Testis (tissue), 3 donors: ENCODE data around the gene SSR1. TPM values are rescaled to one million over a fixed set of nuclear protein-coding genes. Genes with fewer than 3 reads are reported as not detected.

Source experiments
- DNase-seq: peaks from one replicate; pipeline ENCODE4 v3.0.0-alpha.2; 2019
- H3K27ac ChIP-seq, 2 donors: fragments of 200-600 bp; sonication (generic); one replicate each; pipeline ENCODE4 v1.5.1; 2019
- H3K27me3 ChIP-seq: fragments of 200-600 bp; sonication (generic); one replicate; pipeline ENCODE4 v1.5.1; 2019
- H3K36me3 ChIP-seq: fragments of 200-600 bp; sonication (generic); one replicate; pipeline ENCODE4 v1.5.1; 2017; ENCODE audit warnings: low read depth; ENCODE audit errors: missing control alignments
- H3K4me1 ChIP-seq: fragments of 200-600 bp; sonication (generic); one replicate; pipeline ENCODE4 v1.5.1; 2019
- H3K4me3 ChIP-seq, 2 donors: fragments of 200-600 bp; sonication (generic); one replicate each; pipeline ENCODE4 v1.5.1; 2017 to 2019
- H3K9me3 ChIP-seq: fragments of 200-600 bp; sonication (generic); one replicate; pipeline ENCODE4 v1.5.1; 2017
- POLR2A ChIP-seq: fragments of 450-650 bp; IDR thresholded peaks from one replicate; pipeline ENCODE4 v1.6.1; 2017; ENCODE audit warnings: antibody characterized with exemption, mild to moderate bottlenecking, moderate library complexity
- WGBS, 2 donors: methylation state at CpG; one replicate each; pipeline ENCODE4 v1.1.5; 2018; 5-methylcytosine and 5-hydroxymethylcytosine counted together
- intact Hi-C: fragments of 100-400 bp; cut with DNase I; formaldehyde crosslinking; loops from one replicate; pipeline ENCODE4 v1.15.1; 2023; ENCODE audit warnings: low total_unique reads
- polyA plus RNA-seq: library from polyadenylated mRNA; stranded (reverse); fragments of 350-450 nt; fragmentation: Illumina TruSeq; extraction: RNeasy Lipid Tissue Mini Kit (QIAGEN cat#74804); gene quantifications from one replicate; pipeline ENCODE4 v1.2.3, GENCODE V29; 2014; ENCODE audit warnings: low read depth, low replicate concordance; ENCODE audit not compliant: insufficient read depth
- total RNA-seq, 2 donors: library from RNA; depleted of rRNA; stranded (reverse); fragments of >200 nt; gene quantifications; one replicate each; pipeline ENCODE4 v1.2.3, GENCODE V29; 2016
- TF ChIP-seq, protein P1 (sequence below), 3 experiments: fragments of 450-650 bp in 2 of 3; fragments of 200-600 bp in 1 of 3; sonication (generic) in 1 of 3; IDR thresholded peaks; one replicate each; pipeline ENCODE4 v1.5.1; 2016 to 2019; ENCODE audit warnings: antibody characterized with exemption in 3 of 3, mild to moderate bottlenecking in 2 of 3, moderate library complexity in 1 of 3

SSR1 gene
- total and polyA plus RNA-seq, 3 donors from 2014 or later = 42.7 to 65.7 (median 62.5) TPM

DNA sequence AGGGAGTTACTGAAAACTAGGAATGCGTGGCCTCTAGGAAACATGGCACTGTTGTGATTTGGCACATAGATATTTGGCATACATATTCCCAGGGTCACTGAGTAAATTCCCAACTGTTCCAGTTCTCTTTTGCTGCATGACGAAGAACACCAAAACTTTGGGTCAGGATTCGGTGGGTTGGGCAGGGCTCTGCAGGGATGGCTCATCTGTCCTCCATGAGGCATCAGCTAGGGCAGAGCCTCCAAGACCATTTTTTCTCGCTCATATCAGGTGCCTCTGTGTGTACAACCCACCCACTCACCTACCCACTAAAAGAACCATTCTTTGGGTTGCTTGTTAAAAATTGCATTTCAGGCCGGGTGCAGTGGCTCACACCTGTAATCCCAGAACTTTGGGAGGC, 57.1 kb downstream of the SSR1 start:
- TF ChIP-seq, protein P1, sequence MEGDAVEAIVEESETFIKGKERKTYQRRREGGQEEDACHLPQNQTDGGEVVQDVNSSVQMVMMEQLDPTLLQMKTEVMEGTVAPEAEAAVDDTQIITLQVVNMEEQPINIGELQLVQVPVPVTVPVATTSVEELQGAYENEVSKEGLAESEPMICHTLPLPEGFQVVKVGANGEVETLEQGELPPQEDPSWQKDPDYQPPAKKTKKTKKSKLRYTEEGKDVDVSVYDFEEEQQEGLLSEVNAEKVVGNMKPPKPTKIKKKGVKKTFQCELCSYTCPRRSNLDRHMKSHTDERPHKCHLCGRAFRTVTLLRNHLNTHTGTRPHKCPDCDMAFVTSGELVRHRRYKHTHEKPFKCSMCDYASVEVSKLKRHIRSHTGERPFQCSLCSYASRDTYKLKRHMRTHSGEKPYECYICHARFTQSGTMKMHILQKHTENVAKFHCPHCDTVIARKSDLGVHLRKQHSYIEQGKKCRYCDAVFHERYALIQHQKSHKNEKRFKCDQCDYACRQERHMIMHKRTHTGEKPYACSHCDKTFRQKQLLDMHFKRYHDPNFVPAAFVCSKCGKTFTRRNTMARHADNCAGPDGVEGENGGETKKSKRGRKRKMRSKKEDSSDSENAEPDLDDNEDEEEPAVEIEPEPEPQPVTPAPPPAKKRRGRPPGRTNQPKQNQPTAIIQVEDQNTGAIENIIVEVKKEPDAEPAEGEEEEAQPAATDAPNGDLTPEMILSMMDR (IDR thresholded peaks at IDR 0.05) = no peak
- no peak for TF ChIP-seq POLR2A
- H3K27ac ChIP-seq = no peak overlapping the region
- intact Hi-C loops = no loop called here
- H3K36me3 ChIP-seq = no peaks in the 10 kb centered on the region
- WGBS, 2 donors = 85 to 95% methylated on average over 3 to 5 of the region's 5 CpGs
- no peak for DNase-seq
- no peaks in the 10 kb centered on the region for H3K9me3 ChIP-seq
- H3K27me3 ChIP-seq = no peaks in the 10 kb centered on the region
- H3K4me3 ChIP-seq = no peak overlapping the region
- H3K4me1 ChIP-seq = peaks cover 13% of the 10 kb centered on the region

DNA sequence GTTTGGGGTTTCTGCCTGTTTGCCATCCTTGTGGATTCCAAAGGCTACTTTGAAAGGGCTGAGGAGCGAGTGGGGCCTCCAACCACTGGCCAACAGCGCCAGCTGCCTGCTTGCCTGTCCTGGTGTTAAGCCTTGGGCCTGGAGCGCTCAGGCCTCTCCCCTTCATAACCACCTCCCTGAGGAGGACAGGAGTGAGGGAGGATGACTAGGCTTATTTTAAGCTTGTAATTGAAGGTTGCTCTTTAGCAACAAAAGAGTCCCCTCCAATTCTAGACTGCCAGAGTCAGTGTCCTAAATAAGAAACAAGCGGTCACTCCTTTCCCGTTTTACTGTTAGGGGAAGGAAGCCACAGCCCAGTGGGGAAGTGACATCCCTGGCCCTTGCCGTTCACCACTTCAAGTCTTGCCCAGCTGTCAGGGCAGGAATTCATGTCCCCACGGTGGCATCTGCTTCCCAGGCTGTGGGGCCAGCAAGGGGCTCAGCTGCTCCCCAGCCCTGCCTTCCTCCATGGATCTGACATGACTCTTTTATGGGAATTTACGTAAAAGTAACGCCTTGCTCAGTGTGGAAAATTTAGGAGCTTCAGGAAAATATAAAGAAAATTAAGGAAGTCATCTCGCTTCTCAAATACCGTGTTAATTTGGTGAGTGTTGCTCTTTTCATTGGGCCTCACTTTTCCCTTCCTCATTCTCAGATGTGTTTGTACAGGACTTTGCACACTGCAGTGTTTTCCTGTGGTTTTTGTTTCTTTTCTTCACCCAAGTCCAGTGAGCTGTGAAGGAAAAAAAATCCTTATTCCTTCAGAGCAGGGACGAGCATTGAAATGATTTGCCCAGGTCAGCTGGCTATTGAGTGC, 57.8 kb downstream of the SSR1 start:
- Histone ChIP-seq H3K9me3 (no peaks in the 10 kb centered on the region), H3K27ac (no peak overlapping the region), H3K36me3 (no peaks in the 10 kb centered on the region), H3K4me3 (no peak overlapping the region), H3K27me3 (no peaks in the 10 kb centered on the region), H3K4me1 (peaks cover 6% of the 10 kb centered on the region)
- intact Hi-C loops = no loop called here
- WGBS, 2 donors = 74 to 84% methylated on average over 12 of the region's 12 CpGs
- no peak for TF ChIP-seq POLR2A
- TF ChIP-seq, protein P1 (IDR thresholded peaks at IDR 0.05) = no peak
- DNase-seq = no peak

DNA sequence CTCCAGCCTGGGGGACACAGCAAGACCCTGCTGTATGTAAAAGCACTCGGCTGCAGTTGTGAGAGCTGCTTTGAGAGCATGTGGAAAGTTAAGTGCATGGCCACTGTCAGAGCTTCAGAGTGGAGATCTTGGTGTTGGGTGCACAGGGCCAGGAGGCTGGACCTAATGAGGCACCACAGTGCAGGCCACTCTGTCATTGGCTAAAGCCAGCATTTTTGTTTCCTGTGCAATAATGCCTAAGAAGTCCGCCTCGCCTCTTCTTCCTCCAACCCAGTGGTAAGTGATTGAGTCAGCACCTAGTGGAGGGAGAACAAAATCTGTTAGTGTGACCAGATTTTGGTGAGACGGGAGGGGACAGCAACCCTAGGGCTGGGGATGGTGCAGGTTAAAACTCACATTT, 60.6 kb downstream of the SSR1 start:
- TF ChIP-seq, protein P1 (IDR thresholded peaks at IDR 0.05) = no peak
- no peak for TF ChIP-seq POLR2A
- no peaks in the 10 kb centered on the region for H3K36me3 ChIP-seq
- no peaks in the 10 kb centered on the region for H3K27me3 ChIP-seq
- H3K27ac ChIP-seq = no peak overlapping the region
- DNase-seq = no peak
- no peaks in the 10 kb centered on the region for H3K9me3 ChIP-seq
- intact Hi-C loops = no loop called here
- 90 to 92% methylated on average over 4 of the region's 4 CpGs for WGBS, 2 donors
- H3K4me1 ChIP-seq = no peaks in the 10 kb centered on the region
- H3K4me3 ChIP-seq = no peak overlapping the region

DNA sequence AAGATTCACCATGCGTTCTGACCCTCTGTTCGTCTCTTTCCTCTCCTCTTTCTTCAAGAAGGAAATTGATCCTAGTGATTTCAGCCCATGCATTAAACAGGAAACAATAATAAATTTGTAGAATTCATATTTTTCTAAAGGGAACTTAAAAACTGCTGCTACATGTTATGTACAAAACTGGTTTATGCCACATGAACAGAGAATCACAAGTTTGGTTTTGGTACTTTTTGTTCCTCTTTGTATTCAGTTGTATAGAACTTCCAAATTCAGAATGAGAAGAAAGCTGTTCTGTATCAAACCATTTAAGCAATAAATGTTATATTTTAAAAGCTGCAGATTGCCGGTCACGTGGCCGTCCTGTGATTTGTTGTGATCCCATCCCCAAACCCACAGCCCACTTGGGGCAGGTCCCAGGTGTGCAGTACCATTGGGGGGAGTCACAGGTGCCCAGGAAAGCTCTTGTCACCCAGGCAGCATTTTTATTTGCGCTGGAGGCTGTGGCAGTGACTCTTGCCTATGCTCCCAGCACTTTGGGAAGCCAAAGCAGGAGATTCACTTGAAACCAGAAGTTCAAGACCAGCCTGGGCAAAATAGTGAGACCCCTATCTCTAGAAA, 61.2 kb downstream of the SSR1 start:
- Histone ChIP-seq H3K27ac (no peak overlapping the region), H3K4me1 (no peaks in the 10 kb centered on the region), H3K27me3 (no peaks in the 10 kb centered on the region), H3K36me3 (no peaks in the 10 kb centered on the region), H3K9me3 (no peaks in the 10 kb centered on the region), H3K4me3 (no peak overlapping the region)
- TF ChIP-seq, protein P1 (IDR thresholded peaks at IDR 0.05) = no peak
- TF ChIP-seq POLR2A = no peak
- no peak for DNase-seq
- 83 to 88% methylated on average over 6 of the region's 6 CpGs for WGBS, 2 donors
- intact Hi-C loops = no loop called here
